H7 (cell line): Measurements from ENCODE around the gene FLNC. TPM values are rescaled to one million over a fixed set of nuclear protein-coding genes. Genes with fewer than 3 reads are reported as not detected.

Experiments used
- DNase-seq: peaks from one replicate; pipeline ENCODE4 v3.0.0; 2012
- H3K27me3 ChIP-seq: 2 replicates; pipeline ENCODE4 v1.6.0; 2011; ENCODE audit warnings: mild to moderate bottlenecking, low read length; ENCODE audit not compliant: control insufficient read depth, insufficient read depth
- H3K36me3 ChIP-seq: replicated peaks from 2 replicates; pipeline ENCODE4 v1.5.1; 2011; ENCODE audit warnings: low read length; ENCODE audit not compliant: control insufficient read depth, insufficient read depth
- H3K4me3 ChIP-seq: 2 replicates; pipeline ENCODE4 v1.5.1; 2011; ENCODE audit warnings: low read depth, mild to moderate bottlenecking, control low read depth, low read length, moderate library complexity; ENCODE audit not compliant: insufficient read depth
- total RNA-seq: library from RNA; depleted of rRNA; stranded (reverse); fragments of >200 nt; shearing (Covaris generic); gene quantifications from 2 replicates; pipeline ENCODE4 v1.2.3, GENCODE V29; 2014

Gene FLNC
- total RNA-seq, 1 experiment from 2014 or later = 32.3 TPM

GRCh38 chr7:128793181-128793547 is 37.0 kb upstream of the FLNC start:
- no peak for DNase-seq
- H3K36me3 ChIP-seq = peaks cover 2% of the 10 kb centered on the region
- H3K4me3 ChIP-seq = no peak overlapping the region
- H3K27me3 ChIP-seq = peaks cover 9% of the 10 kb centered on the region; the same call in 1 of the 2 replicates

GRCh38 chr7:128794020-128794419 is 36.2 kb upstream of the FLNC start:
- DNase-seq = no peak
- H3K27me3 ChIP-seq = peaks cover 9% of the 10 kb centered on the region; the same call in 1 of the 2 replicates
- no peak overlapping the region for H3K4me3 ChIP-seq
- peaks cover 2% of the 10 kb centered on the region for H3K36me3 ChIP-seq

- DNase-seq = no peak
- H3K4me3 ChIP-seq = no peak overlapping the region
- H3K36me3 ChIP-seq = peaks cover 2% of the 10 kb centered on the region
- H3K27me3 ChIP-seq = peaks cover 9% of the 10 kb centered on the region; the same call in 1 of the 2 replicates
Observed at GRCh38 chr7:128794436-128794835, 35.8 kb upstream of the FLNC start.

GRCh38 chr7:128795129-128795528 is 35.1 kb upstream of the FLNC start:
- Histone ChIP-seq H3K27me3 (peaks cover 8% of the 10 kb centered on the region; the same call in 1 of the 2 replicates), H3K36me3 (peaks cover 4% of the 10 kb centered on the region), H3K4me3 (no peak overlapping the region)
- peak; percentile 45 for DNase-seq

GRCh38 chr7:128796327-128796726 is 33.9 kb upstream of the FLNC start:
- DNase-seq = no peak
- Histone ChIP-seq H3K4me3 (no peak overlapping the region), H3K36me3 (peaks cover 4% of the 10 kb centered on the region), H3K27me3 (peaks cover 4% of the 10 kb centered on the region; the same call in 1 of the 2 replicates)

GRCh38 chr7:128799451-128799850 is 30.8 kb upstream of the FLNC start:
- H3K27me3 ChIP-seq = no peaks in the 10 kb centered on the region
- H3K4me3 ChIP-seq = no peak overlapping the region
- H3K36me3 ChIP-seq = peaks cover 6% of the 10 kb centered on the region
- DNase-seq = no peak

GRCh38 chr7:128800567-128800966 is 29.6 kb upstream of the FLNC start:
- H3K36me3 ChIP-seq = peaks cover 9% of the 10 kb centered on the region
- no peak overlapping the region for H3K4me3 ChIP-seq
- no peak for DNase-seq
- H3K27me3 ChIP-seq = no peaks in the 10 kb centered on the region

- H3K27me3 ChIP-seq = no peaks in the 10 kb centered on the region
- peaks cover 12% of the 10 kb centered on the region for H3K36me3 ChIP-seq
- no peak for DNase-seq
- no peak overlapping the region for H3K4me3 ChIP-seq
Observed at GRCh38 chr7:128801003-128801402, 29.2 kb upstream of the FLNC start.

- H3K36me3 ChIP-seq = peaks cover 21% of the 10 kb centered on the region
Observed at GRCh38 chr7:128801667-128802418, 28.4 kb upstream of the FLNC start.

GRCh38 chr7:128804484-128804883 is 25.7 kb upstream of the FLNC start:
- H3K4me3 ChIP-seq = no peak overlapping the region
- peaks cover 24% of the 10 kb centered on the region for H3K36me3 ChIP-seq
- H3K27me3 ChIP-seq = no peaks in the 10 kb centered on the region
- no peak for DNase-seq

More at GRCh38 chr7:128801667-128802418, 28.4 kb upstream of the FLNC start:
- H3K4me3 ChIP-seq = no peak overlapping the region
- DNase-seq = no peak
- H3K27me3 ChIP-seq = no peaks in the 10 kb centered on the region

GRCh38 chr7:128805225-128805624 is 25.0 kb upstream of the FLNC start:
- peaks cover 22% of the 10 kb centered on the region for H3K36me3 ChIP-seq
- H3K27me3 ChIP-seq = no peaks in the 10 kb centered on the region
- no peak overlapping the region for H3K4me3 ChIP-seq
- DNase-seq = no peak

GRCh38 chr7:128807191-128807590 is 23.0 kb upstream of the FLNC start:
- Histone ChIP-seq H3K4me3 (no peak overlapping the region), H3K36me3 (peaks cover 24% of the 10 kb centered on the region), H3K27me3 (no peaks in the 10 kb centered on the region)
- no peak for DNase-seq

- Histone ChIP-seq H3K4me3 (no peak overlapping the region), H3K27me3 (no peaks in the 10 kb centered on the region), H3K36me3 (peaks cover 24% of the 10 kb centered on the region)
- DNase-seq = no peak
Observed at GRCh38 chr7:128809363-128809762, 20.8 kb upstream of the FLNC start.

- peaks cover 22% of the 10 kb centered on the region for H3K36me3 ChIP-seq
- no peaks in the 10 kb centered on the region for H3K27me3 ChIP-seq
- no peak overlapping the region for H3K4me3 ChIP-seq
Observed at GRCh38 chr7:128810473-128810872, 19.7 kb upstream of the FLNC start.

GRCh38 chr7:128810997-128811396 is 19.2 kb upstream of the FLNC start:
- no peak overlapping the region for H3K4me3 ChIP-seq
- no peaks in the 10 kb centered on the region for H3K27me3 ChIP-seq
- no peak for DNase-seq
- H3K36me3 ChIP-seq = peaks cover 18% of the 10 kb centered on the region

More at GRCh38 chr7:128810473-128810872, 19.7 kb upstream of the FLNC start:
- DNase-seq = no peak
